ENCODE results near the gene MYMX. TPM values are rescaled to one million over a fixed set of nuclear protein-coding genes. Genes with fewer than 3 reads are reported as not detected.

MYMX gene
- total and polyA plus RNA-seq, 4 donors = 0.14 TPM; not detected in 3

DNA sequence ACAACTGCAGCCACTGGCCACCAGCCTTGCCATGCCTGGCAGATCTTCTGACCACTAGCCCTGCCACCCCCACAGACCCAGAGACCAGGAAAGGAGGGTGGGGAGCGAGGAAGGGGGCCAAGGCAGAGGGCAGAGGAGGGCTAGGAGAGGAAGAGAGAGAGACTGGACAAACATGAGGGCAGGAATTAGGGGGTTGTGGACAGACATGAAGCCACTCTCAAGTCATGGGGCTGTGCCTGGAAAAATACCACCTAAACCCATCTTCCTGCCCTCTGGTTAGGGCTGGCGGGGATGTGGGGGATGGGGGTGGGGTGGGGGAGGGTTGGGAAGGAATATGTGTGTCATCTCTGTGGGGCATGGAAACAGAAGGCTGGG, 5.2 kb downstream of the MYMX start:
- Histone ChIP-seq H3K4me3 (ENCODE audit: low read depth in 1 of 3, low read length in 3 of 3) (no peak overlapping the region), H3K27ac (ENCODE audit: low read depth in 1 of 2, low read length in 2 of 2) (peak overlapping the region; percentile 89 to 95), H3K9me3 (ENCODE audit: control insufficient read depth in 4 of 4, low read length in 3 of 4) (no peaks in the 10 kb centered on the region), H3K27me3 (ENCODE audit: control insufficient read depth in 4 of 4, insufficient read depth in 4 of 4, low read length in 3 of 4) (no peaks in the 10 kb centered on the region), H3K9ac (ENCODE audit: low read depth in 1 of 2, low read length in 2 of 2) (peak overlapping the region; percentile 26 to 42), H3K4me1 (ENCODE audit: control insufficient read depth in 4 of 4, insufficient read depth in 4 of 4, low read length in 3 of 4) (peaks cover 50 to 90% (median 72%) of the 10 kb centered on the region in 4 donors), H3K36me3 (ENCODE audit: control insufficient read depth in 4 of 4, insufficient read depth in 3 of 4, low read depth in 1 of 4, low read length in 3 of 4) (no peaks in the 10 kb centered on the region)
- DNase-seq (ENCODE audit: low spot score) = no peak
- TF ChIP-seq, protein P1, sequence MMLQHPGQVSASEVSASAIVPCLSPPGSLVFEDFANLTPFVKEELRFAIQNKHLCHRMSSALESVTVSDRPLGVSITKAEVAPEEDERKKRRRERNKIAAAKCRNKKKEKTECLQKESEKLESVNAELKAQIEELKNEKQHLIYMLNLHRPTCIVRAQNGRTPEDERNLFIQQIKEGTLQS (IDR thresholded peaks at IDR 0.05) = no peak
- TF ChIP-seq FOXA2 (IDR thresholded peaks at IDR 0.05) (no peak), SP1 (IDR thresholded peaks at IDR 0.05) (no peak), JUND (IDR thresholded peaks at IDR 0.05) (no peak), HNF4G (IDR thresholded peaks at IDR 0.05) (no peak), RAD21 (IDR thresholded peaks at IDR 0.05) (no peak), NR2F2 (IDR thresholded peaks at IDR 0.05) (no peak), YY1 (IDR thresholded peaks at IDR 0.05) (no peak), HNF4A (conservative IDR thresholded peaks at IDR 0.05) (no peak), TAF1 (conservative IDR thresholded peaks at IDR 0.05) (no peak), GABPA (IDR thresholded peaks at IDR 0.05 in 1 of 2, conservative IDR thresholded peaks at IDR 0.05 in 1 of 2) (no peak), EGR1 (IDR thresholded peaks at IDR 0.05; ENCODE audit: low read depth in 2 of 2) (no peak), FOXA1 (IDR thresholded peaks at IDR 0.05) (no peak), RXRA (IDR thresholded peaks at IDR 0.05) (no peak)
- TF ChIP-seq, protein P2, sequence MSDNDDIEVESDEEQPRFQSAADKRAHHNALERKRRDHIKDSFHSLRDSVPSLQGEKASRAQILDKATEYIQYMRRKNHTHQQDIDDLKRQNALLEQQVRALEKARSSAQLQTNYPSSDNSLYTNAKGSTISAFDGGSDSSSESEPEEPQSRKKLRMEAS (IDR thresholded peaks at IDR 0.05) = no peak
- TF ChIP-seq, protein P3, sequence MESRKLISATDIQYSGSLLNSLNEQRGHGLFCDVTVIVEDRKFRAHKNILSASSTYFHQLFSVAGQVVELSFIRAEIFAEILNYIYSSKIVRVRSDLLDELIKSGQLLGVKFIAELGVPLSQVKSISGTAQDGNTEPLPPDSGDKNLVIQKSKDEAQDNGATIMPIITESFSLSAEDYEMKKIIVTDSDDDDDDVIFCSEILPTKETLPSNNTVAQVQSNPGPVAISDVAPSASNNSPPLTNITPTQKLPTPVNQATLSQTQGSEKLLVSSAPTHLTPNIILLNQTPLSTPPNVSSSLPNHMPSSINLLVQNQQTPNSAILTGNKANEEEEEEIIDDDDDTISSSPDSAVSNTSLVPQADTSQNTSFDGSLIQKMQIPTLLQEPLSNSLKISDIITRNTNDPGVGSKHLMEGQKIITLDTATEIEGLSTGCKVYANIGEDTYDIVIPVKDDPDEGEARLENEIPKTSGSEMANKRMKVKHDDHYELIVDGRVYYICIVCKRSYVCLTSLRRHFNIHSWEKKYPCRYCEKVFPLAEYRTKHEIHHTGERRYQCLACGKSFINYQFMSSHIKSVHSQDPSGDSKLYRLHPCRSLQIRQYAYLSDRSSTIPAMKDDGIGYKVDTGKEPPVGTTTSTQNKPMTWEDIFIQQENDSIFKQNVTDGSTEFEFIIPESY (IDR thresholded peaks at IDR 0.05) = no peak
- TF ChIP-seq, protein P4, sequence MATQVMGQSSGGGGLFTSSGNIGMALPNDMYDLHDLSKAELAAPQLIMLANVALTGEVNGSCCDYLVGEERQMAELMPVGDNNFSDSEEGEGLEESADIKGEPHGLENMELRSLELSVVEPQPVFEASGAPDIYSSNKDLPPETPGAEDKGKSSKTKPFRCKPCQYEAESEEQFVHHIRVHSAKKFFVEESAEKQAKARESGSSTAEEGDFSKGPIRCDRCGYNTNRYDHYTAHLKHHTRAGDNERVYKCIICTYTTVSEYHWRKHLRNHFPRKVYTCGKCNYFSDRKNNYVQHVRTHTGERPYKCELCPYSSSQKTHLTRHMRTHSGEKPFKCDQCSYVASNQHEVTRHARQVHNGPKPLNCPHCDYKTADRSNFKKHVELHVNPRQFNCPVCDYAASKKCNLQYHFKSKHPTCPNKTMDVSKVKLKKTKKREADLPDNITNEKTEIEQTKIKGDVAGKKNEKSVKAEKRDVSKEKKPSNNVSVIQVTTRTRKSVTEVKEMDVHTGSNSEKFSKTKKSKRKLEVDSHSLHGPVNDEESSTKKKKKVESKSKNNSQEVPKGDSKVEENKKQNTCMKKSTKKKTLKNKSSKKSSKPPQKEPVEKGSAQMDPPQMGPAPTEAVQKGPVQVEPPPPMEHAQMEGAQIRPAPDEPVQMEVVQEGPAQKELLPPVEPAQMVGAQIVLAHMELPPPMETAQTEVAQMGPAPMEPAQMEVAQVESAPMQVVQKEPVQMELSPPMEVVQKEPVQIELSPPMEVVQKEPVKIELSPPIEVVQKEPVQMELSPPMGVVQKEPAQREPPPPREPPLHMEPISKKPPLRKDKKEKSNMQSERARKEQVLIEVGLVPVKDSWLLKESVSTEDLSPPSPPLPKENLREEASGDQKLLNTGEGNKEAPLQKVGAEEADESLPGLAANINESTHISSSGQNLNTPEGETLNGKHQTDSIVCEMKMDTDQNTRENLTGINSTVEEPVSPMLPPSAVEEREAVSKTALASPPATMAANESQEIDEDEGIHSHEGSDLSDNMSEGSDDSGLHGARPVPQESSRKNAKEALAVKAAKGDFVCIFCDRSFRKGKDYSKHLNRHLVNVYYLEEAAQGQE (IDR thresholded peaks at IDR 0.05) = no peak
- TF ChIP-seq, protein P5, sequence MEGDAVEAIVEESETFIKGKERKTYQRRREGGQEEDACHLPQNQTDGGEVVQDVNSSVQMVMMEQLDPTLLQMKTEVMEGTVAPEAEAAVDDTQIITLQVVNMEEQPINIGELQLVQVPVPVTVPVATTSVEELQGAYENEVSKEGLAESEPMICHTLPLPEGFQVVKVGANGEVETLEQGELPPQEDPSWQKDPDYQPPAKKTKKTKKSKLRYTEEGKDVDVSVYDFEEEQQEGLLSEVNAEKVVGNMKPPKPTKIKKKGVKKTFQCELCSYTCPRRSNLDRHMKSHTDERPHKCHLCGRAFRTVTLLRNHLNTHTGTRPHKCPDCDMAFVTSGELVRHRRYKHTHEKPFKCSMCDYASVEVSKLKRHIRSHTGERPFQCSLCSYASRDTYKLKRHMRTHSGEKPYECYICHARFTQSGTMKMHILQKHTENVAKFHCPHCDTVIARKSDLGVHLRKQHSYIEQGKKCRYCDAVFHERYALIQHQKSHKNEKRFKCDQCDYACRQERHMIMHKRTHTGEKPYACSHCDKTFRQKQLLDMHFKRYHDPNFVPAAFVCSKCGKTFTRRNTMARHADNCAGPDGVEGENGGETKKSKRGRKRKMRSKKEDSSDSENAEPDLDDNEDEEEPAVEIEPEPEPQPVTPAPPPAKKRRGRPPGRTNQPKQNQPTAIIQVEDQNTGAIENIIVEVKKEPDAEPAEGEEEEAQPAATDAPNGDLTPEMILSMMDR (IDR thresholded peaks at IDR 0.05; ENCODE audit: low read depth, low read length, missing input control) = no peak
- 45% methylated on average over 2 of the region's 2 CpGs for WGBS

Measured in liver (tissue), 9 donors.